ENCODE data around the gene SDR42E2.

DNA sequence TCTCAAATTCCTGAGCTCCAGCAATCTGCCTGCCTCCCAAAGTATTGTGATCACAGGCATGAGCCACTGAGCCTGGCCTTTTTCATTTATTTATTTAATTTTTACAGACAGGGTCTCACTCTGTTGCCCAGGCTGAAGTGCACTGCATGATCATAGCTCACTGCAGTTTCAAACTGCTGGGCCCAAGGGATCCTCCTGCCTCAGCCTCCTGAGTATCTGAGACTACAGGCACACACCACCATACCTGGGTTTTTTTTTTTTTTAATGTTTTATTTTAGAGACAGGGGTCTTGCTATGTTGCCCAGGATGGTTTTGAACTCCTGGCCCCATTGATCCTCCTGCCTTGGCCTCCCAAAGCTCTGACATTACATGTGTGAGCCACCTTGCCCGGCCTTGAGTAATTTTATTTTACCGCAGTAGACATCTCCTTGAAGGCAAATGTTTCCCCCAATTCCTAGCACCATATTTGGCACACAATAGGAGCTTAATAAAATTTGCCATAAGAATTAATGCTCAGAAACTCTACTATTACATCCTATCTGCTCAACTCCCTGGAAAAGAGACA, 41.9 kb downstream of the SDR42E2 start:
- TF ChIP-seq SP2 (IDR thresholded peaks at IDR 0.05; ENCODE audit: low read length) (no peak), JUND (IDR thresholded peaks at IDR 0.05; ENCODE audit: low read length) (no peak), YY1 (IDR thresholded peaks at IDR 0.05; ENCODE audit: low read depth, low read length) (no peak)
- TF ChIP-seq, protein P1, sequence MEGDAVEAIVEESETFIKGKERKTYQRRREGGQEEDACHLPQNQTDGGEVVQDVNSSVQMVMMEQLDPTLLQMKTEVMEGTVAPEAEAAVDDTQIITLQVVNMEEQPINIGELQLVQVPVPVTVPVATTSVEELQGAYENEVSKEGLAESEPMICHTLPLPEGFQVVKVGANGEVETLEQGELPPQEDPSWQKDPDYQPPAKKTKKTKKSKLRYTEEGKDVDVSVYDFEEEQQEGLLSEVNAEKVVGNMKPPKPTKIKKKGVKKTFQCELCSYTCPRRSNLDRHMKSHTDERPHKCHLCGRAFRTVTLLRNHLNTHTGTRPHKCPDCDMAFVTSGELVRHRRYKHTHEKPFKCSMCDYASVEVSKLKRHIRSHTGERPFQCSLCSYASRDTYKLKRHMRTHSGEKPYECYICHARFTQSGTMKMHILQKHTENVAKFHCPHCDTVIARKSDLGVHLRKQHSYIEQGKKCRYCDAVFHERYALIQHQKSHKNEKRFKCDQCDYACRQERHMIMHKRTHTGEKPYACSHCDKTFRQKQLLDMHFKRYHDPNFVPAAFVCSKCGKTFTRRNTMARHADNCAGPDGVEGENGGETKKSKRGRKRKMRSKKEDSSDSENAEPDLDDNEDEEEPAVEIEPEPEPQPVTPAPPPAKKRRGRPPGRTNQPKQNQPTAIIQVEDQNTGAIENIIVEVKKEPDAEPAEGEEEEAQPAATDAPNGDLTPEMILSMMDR (IDR thresholded peaks at IDR 0.05; ENCODE audit: control extremely low read depth in 1 of 3, insufficient read depth in 1 of 3, low read depth in 1 of 3, low read length in 3 of 3): no peak
